IMR-90 (cell line): ENCODE data around the gene PLXNB1. TPM values are rescaled to one million over a fixed set of nuclear protein-coding genes. Genes with fewer than 3 reads are reported as not detected.

Source experiments
- ATAC-seq: fragments of 200-7000 bp; cut with Tn5 transposase; 2 replicates; pipeline ENCODE4 v1.9.1; 2020; ENCODE audit warnings: low read depth, mild to moderate bottlenecking, moderate library complexity
- BruUV-seq: library from RNA; stranded (reverse); fragments of 400-500 nt; replicated peaks from 2 replicates; lab custom pipeline; 2021; lab: Mats Ljungman, UMichigan
- CTCF ChIA-PET: fragments of 300-600 bp; formaldehyde crosslinking; extraction: SDS; loops from one replicate; lab custom pipeline; 2021; ENCODE audit warnings: antibody characterized with exemption; lab: Yijun Ruan, JAX
- POLR2A ChIA-PET: fragments of 300-600 bp; sonication (Branson Sonifier 250); formaldehyde crosslinking; loops from one replicate; lab custom pipeline; 2022; ENCODE audit warnings: antibody characterized with exemption; ENCODE audit not compliant: unreplicated experiment; lab: Charles Lee
- DNase-seq: peaks from one replicate; pipeline ENCODE4 v3.0.0; 2013
- H2AFZ ChIP-seq: replicated peaks from 2 replicates; pipeline ENCODE3; 2013; ENCODE audit warnings: low read length, mild to moderate bottlenecking; ENCODE audit not compliant: poor library complexity
- H2AK5ac ChIP-seq: 2 replicates; pipeline ENCODE4 v1.6.1; 2013; ENCODE audit warnings: low read depth, low read length, inconsistent platforms
- H2AK9ac ChIP-seq: replicated peaks from 2 replicates; pipeline ENCODE3; 2013; ENCODE audit warnings: mild to moderate bottlenecking, low read depth, low read length, moderate library complexity; ENCODE audit not compliant: poor library complexity
- H2BK120ac ChIP-seq: 2 replicates; pipeline ENCODE4 v1.6.1; 2013; ENCODE audit warnings: low read depth, low read length, inconsistent platforms
- H2BK15ac ChIP-seq: 3 replicates; pipeline ENCODE4 v1.6.1; 2013; ENCODE audit warnings: low read depth, low read length, inconsistent platforms
- H2BK20ac ChIP-seq: 2 replicates; pipeline ENCODE4 v1.6.1; 2013; ENCODE audit warnings: low read depth, mild to moderate bottlenecking, inconsistent platforms, low read length, moderate library complexity
- H2BK5ac ChIP-seq: 2 replicates; pipeline ENCODE4 v1.6.1; 2013; ENCODE audit warnings: mild to moderate bottlenecking, low read depth, low read length, inconsistent platforms; ENCODE audit not compliant: poor library complexity, severe bottlenecking
- H3K14ac ChIP-seq: replicated peaks from 2 replicates; pipeline ENCODE4 v1.6.1; 2013; ENCODE audit warnings: low read depth, low read length, inconsistent platforms
- H3K18ac ChIP-seq: 2 replicates; pipeline ENCODE4 v1.6.1; 2013; ENCODE audit warnings: low read depth, low read length, control low read depth
- H3K23ac ChIP-seq: 2 replicates; pipeline ENCODE4 v1.6.1; 2013; ENCODE audit warnings: low read depth, low read length, inconsistent platforms
- H3K27ac ChIP-seq: 2 replicates; pipeline ENCODE4 v1.5.1; 2013; ENCODE audit warnings: mild to moderate bottlenecking, control low read depth, low read length; ENCODE audit not compliant: insufficient read depth
- H3K27me3 ChIP-seq: 2 replicates; pipeline ENCODE4 v1.6.1; 2013; ENCODE audit warnings: low read length; ENCODE audit not compliant: control insufficient read depth, insufficient read depth
- H3K36me3 ChIP-seq: 2 replicates; pipeline ENCODE4 v1.6.1; 2013; ENCODE audit warnings: low read length, mixed read lengths; ENCODE audit not compliant: control insufficient read depth, insufficient read depth
- H3K4ac ChIP-seq: 2 replicates; pipeline ENCODE4 v1.6.1; 2013; ENCODE audit warnings: low read depth, low read length, inconsistent platforms
- H3K4me1 ChIP-seq: 2 replicates; pipeline ENCODE4 v1.6.1; 2013; ENCODE audit warnings: low read length, mixed read lengths; ENCODE audit not compliant: control insufficient read depth, insufficient read depth
- H3K4me2 ChIP-seq: 2 replicates; pipeline ENCODE4 v1.6.1; 2013; ENCODE audit warnings: low read depth, mild to moderate bottlenecking, control low read depth, low read length, moderate library complexity
- H3K4me3 ChIP-seq: 2 replicates; pipeline ENCODE4 v1.5.1; 2013; ENCODE audit warnings: low read depth, mild to moderate bottlenecking, control low read depth, low read length, moderate library complexity; ENCODE audit not compliant: insufficient read depth
- H3K56ac ChIP-seq: 2 replicates; pipeline ENCODE4 v1.6.1; 2013; ENCODE audit warnings: low read length, inconsistent platforms; ENCODE audit not compliant: insufficient read depth; ENCODE audit errors: extremely low read depth
- H3K79me1 ChIP-seq, 2 experiments: 2 replicates each; pipeline ENCODE4 v1.6.1; 2013; ENCODE audit warnings: low read length in 2 of 2, inconsistent platforms in 1 of 2, low read depth in 1 of 2
- H3K9ac ChIP-seq: 2 replicates; pipeline ENCODE4 v1.6.1; 2013; ENCODE audit warnings: low read depth, low read length, control low read depth
- H3K9me1 ChIP-seq: 2 replicates; pipeline ENCODE4 v1.6.1; 2013; ENCODE audit warnings: low read length, inconsistent platforms; ENCODE audit not compliant: insufficient read depth
- H3K9me3 ChIP-seq: 2 replicates; pipeline ENCODE4 v1.6.1; 2013; ENCODE audit warnings: low read length; ENCODE audit not compliant: control insufficient read depth, insufficient read depth
- H4K20me1 ChIP-seq: 2 replicates; pipeline ENCODE4 v1.6.1; 2013; ENCODE audit warnings: low read length, inconsistent platforms; ENCODE audit not compliant: insufficient read depth
- H4K5ac ChIP-seq: 2 replicates; pipeline ENCODE4 v1.6.1; 2013; ENCODE audit warnings: mild to moderate bottlenecking, low read depth, low read length, control low read depth
- H4K8ac ChIP-seq, 2 experiments: 2 replicates each; pipeline ENCODE4 v1.6.1; 2013; ENCODE audit warnings: low read depth in 2 of 2, low read length in 2 of 2, control low read depth in 1 of 2, inconsistent platforms in 1 of 2
- H4K91ac ChIP-seq: 2 replicates; pipeline ENCODE4 v1.6.1; 2013; ENCODE audit warnings: low read depth, low read length, inconsistent platforms; ENCODE audit not compliant: insufficient read depth
- BHLHE40 ChIP-seq: fragments of 150-350 bp; IDR thresholded peaks from 2 replicates; pipeline ENCODE4 v1.6.1; 2016; ENCODE audit warnings: mild to moderate bottlenecking, low read depth, low read length
- CEBPB ChIP-seq: IDR thresholded peaks from 2 replicates; pipeline ENCODE4 v1.6.1; 2012; ENCODE audit warnings: low read depth, low read length, improper control_type of control experiment
- CHD1 ChIP-seq: IDR thresholded peaks from 2 replicates; pipeline ENCODE4 v1.6.1; 2012; ENCODE audit warnings: low read depth, low read length, improper control_type of control experiment
- CTCF ChIP-seq: conservative IDR thresholded peaks from 2 replicates; pipeline ENCODE4 v1.5.1; 2012; ENCODE audit warnings: mild to moderate bottlenecking, low read depth, low read length, improper control_type of control experiment
- ELK1 ChIP-seq: fragments of 150-350 bp; IDR thresholded peaks from 2 replicates; pipeline ENCODE4 v1.6.1; 2016; ENCODE audit warnings: low read depth, mild to moderate bottlenecking, low read length, moderate library complexity, borderline replicate concordance
- FOS ChIP-seq: fragments of 150-350 bp; IDR thresholded peaks from 2 replicates; pipeline ENCODE4 v1.6.1; 2016; ENCODE audit warnings: low read depth, low read length
- MAFK ChIP-seq: IDR thresholded peaks from 2 replicates; pipeline ENCODE4 v1.6.1; 2012; ENCODE audit warnings: low read depth, low read length, improper control_type of control experiment
- MAZ ChIP-seq: IDR thresholded peaks from 2 replicates; pipeline ENCODE4 v1.6.1; 2012; ENCODE audit warnings: low read depth, mild to moderate bottlenecking, low read length, improper control_type of control experiment, moderate library complexity, borderline replicate concordance
- MXI1 ChIP-seq: IDR thresholded peaks from 2 replicates; pipeline ENCODE4 v1.6.1; 2012; ENCODE audit warnings: low read depth, mild to moderate bottlenecking, low read length, moderate library complexity, borderline replicate concordance
- NFE2L2 ChIP-seq: fragments of 150-350 bp; IDR thresholded peaks from 2 replicates; pipeline ENCODE4 v1.6.1; 2016; ENCODE audit warnings: low read depth, mild to moderate bottlenecking, low read length
- POLR2A ChIP-seq: IDR thresholded peaks from 2 replicates; pipeline ENCODE4 v1.6.1; 2012; ENCODE audit warnings: mild to moderate bottlenecking, low read depth, low read length
- RAD21 ChIP-seq: IDR thresholded peaks from 2 replicates; pipeline ENCODE4 v1.6.1; 2012; ENCODE audit warnings: low read length, improper control_type of control experiment
- RCOR1 ChIP-seq: IDR thresholded peaks from 2 replicates; pipeline ENCODE4 v1.6.1; 2012; ENCODE audit warnings: mild to moderate bottlenecking, low read length, improper control_type of control experiment; ENCODE audit not compliant: insufficient replicate concordance
- RFX5 ChIP-seq: IDR thresholded peaks from 2 replicates; pipeline ENCODE4 v1.8.0; 2012; ENCODE audit warnings: low read depth, mild to moderate bottlenecking, low read length, moderate library complexity
- SMC3 ChIP-seq: fragments of 150-350 bp; IDR thresholded peaks from 2 replicates; pipeline ENCODE4 v1.6.1; 2016; ENCODE audit warnings: low read depth, mild to moderate bottlenecking, antibody characterized with exemption, low read length, moderate library complexity
- WGBS, 2 experiments: methylation state at CpG; one replicate each; pipeline versions ENCODE4 v1.1.5 to v1.1.7; 2013; ENCODE audit warnings: missing lambda C conversion rate in 2 of 2; ENCODE audit not compliant: insufficient read length in 1 of 2; ENCODE audit errors: extremely low coverage in 2 of 2; 5-methylcytosine and 5-hydroxymethylcytosine counted together
- dilution Hi-C: fragments of 300-500 bp; cut with HindIII; formaldehyde crosslinking; loops from one replicate; pipeline ENCODE4 v1.14.3; 2018; ENCODE audit warnings: low sequenced_read_pairs; ENCODE audit not compliant: unreplicated experiment
- in situ Hi-C: fragments of 300-500 bp; cut with MboI; formaldehyde crosslinking; loops from 3 replicates; pipeline ENCODE4 v1.14.3; 2019; ENCODE audit warnings: low sequenced_read_pairs, inconsistent platforms, mixed read lengths
- intact Hi-C: fragments of 100-400 bp; cut with micrococcal nuclease; formaldehyde crosslinking; loops from 2 replicates; pipeline ENCODE4 v1.10.0; 2022
- polyA plus RNA-seq, 3 experiments: library from polyadenylated mRNA; depleted of rRNA; stranded (reverse); fragments of >200 nt; gene quantifications; 2 replicates each; pipeline ENCODE4 v1.2.3, GENCODE V29; 2012; ENCODE audit warnings: low replicate concordance in 1 of 3
- total RNA-seq: library from RNA; depleted of rRNA; stranded (reverse); fragments of >200 nt; gene quantifications from 2 replicates; pipeline ENCODE4 v1.2.3, GENCODE V29; 2012

The PLXNB1 gene
- total and polyA plus RNA-seq, 2 of the 4 experiments (the other 2 are of a cell fraction), result 5.2 to 25.3 TPM

GRCh38 chr3:48439820-48440589 lies 10.1 kb upstream of the PLXNB1 start, which contains the start of the genes CCDC51 and TMA7:
Gene CCDC51 (minus strand): TSS chr3:48440119. CDS start chr3:48435128, 4,991 bp downstream.
Gene TMA7 (plus strand): TSS chr3:48440257. CDS start chr3:48440297, 40 bp downstream.
- peak within 1 kb of the TSS; percentile 24 for H3K56ac ChIP-seq
- H3K79me1 ChIP-seq, result peaks cover 34 to 47% of the 10 kb centered on the region in 2 experiments
- H3K4me2 ChIP-seq, result peak within 1 kb of the TSS; percentile 99
- H2AK5ac ChIP-seq, result peak within 1 kb of the TSS; percentile 84
- ChIA-PET POLR2A (no interaction called here), CTCF (interaction anchor here (0.6 to 2.8 kb wide), 4 partner anchors 39 to 230 kb away, joined by 3 to 15 read pairs (median 4); no protein-coding TSS in a partner anchor)
- H3K23ac ChIP-seq, result peak within 1 kb of the TSS; percentile 90
- 0% methylated on average over 23 of the region's 54 CpGs; no CpG with 5 or more reads in 1 of the 2 experiments for WGBS, 2 experiments
- intact Hi-C loops, result loop anchor here (10.0 kb wide), 1 partner anchor 195 kb away; the partner anchor contains the start of gene SLC26A6
- no peak within 1 kb of the TSS for H2BK20ac ChIP-seq
- peak within 1 kb of the TSS; percentile 78; the same call in 1 of the 2 replicates for H2BK120ac ChIP-seq
- H3K18ac ChIP-seq, result peak within 1 kb of the TSS; percentile 79
- H2AFZ ChIP-seq, result peak within 1 kb of the TSS; percentile 93
- H3K9me3 ChIP-seq, result no peaks in the 10 kb centered on the region
- peak within 1 kb of the TSS; percentile 97 for H2AK9ac ChIP-seq
- 0 out of 2 replicates have a peak, but pooled peaks cover 4% of the 10 kb centered on the region for H3K9me1 ChIP-seq
- H3K14ac ChIP-seq, result peak within 1 kb of the TSS; percentile 96
- dilution Hi-C loops, result no loop called here
- no TSS peak for BruUV-seq
- no peak within 1 kb of the TSS for H2BK15ac ChIP-seq
- H3K9ac ChIP-seq, result peak within 1 kb of the TSS; percentile 82
- in situ Hi-C loops, result loop anchor here (5.0 kb wide), 2 partner anchors 38 to 168 kb away; no protein-coding TSS in a partner anchor
- H3K27me3 ChIP-seq, result no peaks in the 10 kb centered on the region
- peak within 1 kb of the TSS; percentile 85 for H2BK5ac ChIP-seq
- H3K36me3 ChIP-seq, result peaks cover 15% of the 10 kb centered on the region
- H4K91ac ChIP-seq, result peak within 1 kb of the TSS; percentile 60
- H4K5ac ChIP-seq, result peak within 1 kb of the TSS; percentile 99
- peak within 1 kb of the TSS; percentile 89 for H3K27ac ChIP-seq
- peak; percentile 97 for ATAC-seq
- H3K4ac ChIP-seq, result peak within 1 kb of the TSS; percentile 97
- peaks cover 6% of the 10 kb centered on the region; the same call in 1 of the 2 replicates for H4K20me1 ChIP-seq
- peak; percentile 93 for DNase-seq
- 0 out of 2 replicates have a peak, but pooled peaks cover 2% of the 10 kb centered on the region for H3K4me1 ChIP-seq
- H4K8ac ChIP-seq, result peak within 1 kb of the TSS; percentile 78 to 98
- H3K4me3 ChIP-seq, result peak within 1 kb of the TSS; percentile 90
- TF ChIP-seq NFE2L2 (no peak), RAD21 (no peak), RFX5 (no peak), CHD1 (no peak), CEBPB (no peak), MAFK (no peak), MAZ (peak; percentile 73; the same call in 1 of the 2 replicates), CTCF (no peak), POLR2A (peak; percentile 88), ELK1 (no peak), FOS (no peak), BHLHE40 (no peak), MXI1 (0 out of 2 replicates have a peak, but pooled peaks have one; percentile 26), SMC3 (no peak), RCOR1 (no peak)
